ENCODE measurements around the gene CIITA. TPM values are rescaled to one million over a fixed set of nuclear protein-coding genes. Genes with fewer than 3 reads are reported as not detected.

Gene CIITA
- total RNA-seq, 1 experiment from 2014 or later, result not detected

DNA sequence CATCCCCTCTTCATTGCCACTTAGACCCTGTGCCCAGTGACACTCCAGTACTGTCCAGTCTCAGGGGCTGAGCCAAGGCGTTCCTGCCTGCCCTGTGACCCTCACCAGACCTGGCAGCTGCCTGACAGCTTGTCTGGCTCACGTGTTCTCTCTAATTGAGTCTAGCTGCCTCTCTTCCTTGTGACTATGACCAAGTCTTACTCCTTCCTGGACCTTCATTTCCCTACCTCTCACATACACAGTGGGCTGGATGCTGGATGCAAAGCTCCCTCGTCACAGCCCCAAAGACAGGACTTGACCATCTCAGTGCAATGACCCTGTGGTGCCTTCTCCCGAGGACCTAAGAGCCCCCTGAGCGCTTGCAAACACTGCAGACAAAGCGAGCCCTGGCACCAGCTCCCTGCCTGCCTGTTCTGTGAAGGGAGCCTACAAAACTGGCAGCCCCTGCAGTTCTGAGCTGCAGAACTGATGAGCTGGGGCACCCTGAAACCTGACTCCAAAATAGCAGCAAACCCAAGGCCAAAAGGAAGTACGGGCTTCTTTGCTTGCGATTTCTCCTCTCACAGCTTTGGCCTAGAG, 63.6 kb downstream of the CIITA start:
- Histone ChIP-seq H2BK120ac (ENCODE audit: low read depth, low read length, poor library complexity, severe bottlenecking) (no peak overlapping the region), H4K91ac (ENCODE audit: insufficient read length, low read depth, low read length) (no peak overlapping the region), H3K4ac (ENCODE audit: low read depth, low read length) (no peak overlapping the region), H3K9ac (ENCODE audit: extremely low read depth, insufficient read length, low read length) (peak overlapping the region; percentile 2), H3K79me1 (ENCODE audit: insufficient read depth, low read depth, low read length, poor library complexity, severe bottlenecking) (peaks cover 6% of the 10 kb centered on the region), H3K23ac (ENCODE audit: insufficient read length, low read depth, low read length) (no peak overlapping the region), H2BK12ac (ENCODE audit: insufficient read length, low read depth, low read length) (no peak overlapping the region), H3T11ph (ENCODE audit: low read length) (no peak overlapping the region), H3K9me3 (ENCODE audit: control insufficient read depth, low read depth, low read length) (no peaks in the 10 kb centered on the region), H4K5ac (ENCODE audit: insufficient read length, low read depth, low read length) (no peak overlapping the region), H3K79me2 (ENCODE audit: insufficient read depth, low read length) (no peaks in the 10 kb centered on the region; the same call in 1 of the 2 replicates), H3K4me2 (ENCODE audit: insufficient read depth, insufficient read length, low read length) (peak overlapping the region; percentile 65), H3K27me3 (ENCODE audit: insufficient read depth, low read length) (no peaks in the 10 kb centered on the region), H3K4me1 (ENCODE audit: insufficient read depth, low read length) (peaks cover 3% of the 10 kb centered on the region; the same call in 1 of the 2 replicates), H4K8ac (replicated peaks; ENCODE audit: insufficient read length, low read depth, low read length) (no peak overlapping the region), H3K27ac (ENCODE audit: insufficient read length, low read depth, low read length) (no peak overlapping the region), H4K20me1 (ENCODE audit: control insufficient read depth, insufficient read depth, insufficient read length) (no peaks in the 10 kb centered on the region), H2BK20ac (ENCODE audit: low read depth, low read length, poor library complexity, severe bottlenecking) (no peak overlapping the region), H2BK15ac (ENCODE audit: low read depth, low read length) (no peak overlapping the region), H3K23me2 (ENCODE audit: insufficient read length, low read depth, low read length, poor library complexity, severe bottlenecking) (peaks cover 11% of the 10 kb centered on the region), H3K14ac (ENCODE audit: insufficient read depth, low read length) (no peak overlapping the region), H2AK5ac (ENCODE audit: insufficient read length, low read length) (no peak overlapping the region), H2AFZ (ENCODE audit: low read length) (no peak overlapping the region), H3K18ac (ENCODE audit: insufficient read length, low read depth, low read length) (no peak overlapping the region), H2BK5ac (ENCODE audit: insufficient read length, low read length) (no peak overlapping the region), H3K56ac (ENCODE audit: insufficient read length, low read depth, low read length) (no peak overlapping the region)
- TF ChIP-seq, protein P1, sequence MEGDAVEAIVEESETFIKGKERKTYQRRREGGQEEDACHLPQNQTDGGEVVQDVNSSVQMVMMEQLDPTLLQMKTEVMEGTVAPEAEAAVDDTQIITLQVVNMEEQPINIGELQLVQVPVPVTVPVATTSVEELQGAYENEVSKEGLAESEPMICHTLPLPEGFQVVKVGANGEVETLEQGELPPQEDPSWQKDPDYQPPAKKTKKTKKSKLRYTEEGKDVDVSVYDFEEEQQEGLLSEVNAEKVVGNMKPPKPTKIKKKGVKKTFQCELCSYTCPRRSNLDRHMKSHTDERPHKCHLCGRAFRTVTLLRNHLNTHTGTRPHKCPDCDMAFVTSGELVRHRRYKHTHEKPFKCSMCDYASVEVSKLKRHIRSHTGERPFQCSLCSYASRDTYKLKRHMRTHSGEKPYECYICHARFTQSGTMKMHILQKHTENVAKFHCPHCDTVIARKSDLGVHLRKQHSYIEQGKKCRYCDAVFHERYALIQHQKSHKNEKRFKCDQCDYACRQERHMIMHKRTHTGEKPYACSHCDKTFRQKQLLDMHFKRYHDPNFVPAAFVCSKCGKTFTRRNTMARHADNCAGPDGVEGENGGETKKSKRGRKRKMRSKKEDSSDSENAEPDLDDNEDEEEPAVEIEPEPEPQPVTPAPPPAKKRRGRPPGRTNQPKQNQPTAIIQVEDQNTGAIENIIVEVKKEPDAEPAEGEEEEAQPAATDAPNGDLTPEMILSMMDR (conservative IDR thresholded peaks at IDR 0.05), result no peak
- peaks cover 8 to 26% (median 14%) of the 10 kb centered on the region in 3 experiments; a peak in 6 of 7 replicates for H3K36me3 Mint-ChIP-seq (ENCODE audit: insufficient read depth in 1 of 3, low read depth in 3 of 3)
- H3K9me3 Mint-ChIP-seq, result no peaks in the 10 kb centered on the region
- H3K27ac Mint-ChIP-seq, result no peak overlapping the region
- WGBS (ENCODE audit: extremely low coverage, insufficient read length, low lambda C conversion rate), result no CpG with 5 or more reads among the region's 8 CpGs
- peaks cover 35 to 40% of the 10 kb centered on the region in 2 experiments for H3K4me1 Mint-ChIP-seq
- peak overlapping the region; percentile 87 to 95 for H3K4me3 Mint-ChIP-seq
- DNase-seq, result no peak
- no peaks in the 10 kb centered on the region; the same call in 1 of the 2 replicates for H3K27me3 Mint-ChIP-seq (ENCODE audit: low read depth)
